Measurements from ENCODE around the gene TNFSF8.

DNA sequence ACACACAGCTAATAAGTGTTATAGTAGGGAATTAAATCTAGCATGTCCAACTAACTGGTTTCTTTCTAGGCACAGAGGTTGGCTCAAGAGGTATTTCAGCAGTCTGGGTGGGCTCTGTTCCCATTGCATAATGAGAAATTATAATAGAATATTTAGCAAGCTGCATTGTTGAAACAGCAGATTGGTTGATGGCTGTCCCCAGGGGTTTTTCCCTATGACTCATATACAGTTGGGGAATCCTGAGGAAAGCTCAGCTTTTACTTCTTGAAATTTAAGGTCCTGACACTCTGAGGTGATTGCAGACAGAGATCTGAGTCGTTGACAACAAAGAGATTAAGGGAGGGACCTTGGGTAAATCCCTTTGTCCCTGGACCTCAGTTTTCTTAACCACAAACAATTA is 38.3 kb upstream of the TNFSF8 start:
- TF ChIP-seq, protein P1, sequence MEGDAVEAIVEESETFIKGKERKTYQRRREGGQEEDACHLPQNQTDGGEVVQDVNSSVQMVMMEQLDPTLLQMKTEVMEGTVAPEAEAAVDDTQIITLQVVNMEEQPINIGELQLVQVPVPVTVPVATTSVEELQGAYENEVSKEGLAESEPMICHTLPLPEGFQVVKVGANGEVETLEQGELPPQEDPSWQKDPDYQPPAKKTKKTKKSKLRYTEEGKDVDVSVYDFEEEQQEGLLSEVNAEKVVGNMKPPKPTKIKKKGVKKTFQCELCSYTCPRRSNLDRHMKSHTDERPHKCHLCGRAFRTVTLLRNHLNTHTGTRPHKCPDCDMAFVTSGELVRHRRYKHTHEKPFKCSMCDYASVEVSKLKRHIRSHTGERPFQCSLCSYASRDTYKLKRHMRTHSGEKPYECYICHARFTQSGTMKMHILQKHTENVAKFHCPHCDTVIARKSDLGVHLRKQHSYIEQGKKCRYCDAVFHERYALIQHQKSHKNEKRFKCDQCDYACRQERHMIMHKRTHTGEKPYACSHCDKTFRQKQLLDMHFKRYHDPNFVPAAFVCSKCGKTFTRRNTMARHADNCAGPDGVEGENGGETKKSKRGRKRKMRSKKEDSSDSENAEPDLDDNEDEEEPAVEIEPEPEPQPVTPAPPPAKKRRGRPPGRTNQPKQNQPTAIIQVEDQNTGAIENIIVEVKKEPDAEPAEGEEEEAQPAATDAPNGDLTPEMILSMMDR (conservative IDR thresholded peaks at IDR 0.05; ENCODE audit: low read depth, low read length), result no peak
- TF ChIP-seq NFE2L2 (IDR thresholded peaks at IDR 0.05; ENCODE audit: low read depth, low read length) (no peak), SMC3 (IDR thresholded peaks at IDR 0.05; ENCODE audit: low read depth, low read length) (no peak), POLR2A (IDR thresholded peaks at IDR 0.05; ENCODE audit: low read depth, low read length) (no peak), CEBPB (IDR thresholded peaks at IDR 0.05; ENCODE audit: low read depth, low read length) (no peak), MAFK (IDR thresholded peaks at IDR 0.05; ENCODE audit: low read depth, low read length) (no peak), RAD21 (IDR thresholded peaks at IDR 0.05; ENCODE audit: low read length) (no peak)

All from IMR-90 (cell line).